SK-N-SH (cell line): ENCODE results near the gene CTNNA3.

Experiments used
- CHD2 ChIP-seq: fragments of 150-350 bp; IDR thresholded peaks from 2 replicates; pipeline ENCODE4 v1.6.1; 2018; ENCODE audit warnings: low read length; ENCODE audit not compliant: partially characterized antibody
- CTCF ChIP-seq: fragments of 200-600 bp; sonication (generic); IDR thresholded peaks from 2 replicates; pipeline ENCODE4 v1.6.1; 2017; ENCODE audit warnings: antibody characterized with exemption, mild to moderate bottlenecking, moderate library complexity
- EZH2phosphoT487 ChIP-seq: fragments of 200-600 bp; sonication (generic); IDR thresholded peaks from 2 replicates; pipeline ENCODE4 v1.6.1; 2017; ENCODE audit warnings: low read depth, mixed run types, mild to moderate bottlenecking, antibody characterized with exemption, moderate library complexity, borderline replicate concordance
- POLR2AphosphoS5 ChIP-seq: IDR thresholded peaks from 2 replicates; pipeline ENCODE4 v1.6.1; 2012; ENCODE audit warnings: low read depth, low read length
- RAD21 ChIP-seq: IDR thresholded peaks from 2 replicates; pipeline ENCODE4 v1.6.1; 2012; ENCODE audit warnings: mild to moderate bottlenecking, low read length
- REST ChIP-seq: IDR thresholded peaks from 2 replicates; pipeline ENCODE4 v1.6.1; 2012; ENCODE audit warnings: mild to moderate bottlenecking, low read depth, low read length, moderate library complexity
- SMC3 ChIP-seq: IDR thresholded peaks from 2 replicates; pipeline ENCODE4 v1.6.1; 2012; ENCODE audit warnings: low read depth, low read length, improper control_type of control experiment
- TF ChIP-seq, protein P1 (sequence below): IDR thresholded peaks from 2 replicates; pipeline ENCODE4 v1.4.0; 2012; ENCODE audit warnings: low read depth, borderline replicate concordance

GRCh38 chr10:67733511-67733910 is 37.5 kb upstream of the CTNNA3 start:
- no peak for TF ChIP-seq CHD2
- TF ChIP-seq CTCF = no peak
- no peak for TF ChIP-seq REST
- no peak for TF ChIP-seq SMC3
- no peak for TF ChIP-seq RAD21
- no peak for TF ChIP-seq EZH2phosphoT487
- TF ChIP-seq, protein P1, sequence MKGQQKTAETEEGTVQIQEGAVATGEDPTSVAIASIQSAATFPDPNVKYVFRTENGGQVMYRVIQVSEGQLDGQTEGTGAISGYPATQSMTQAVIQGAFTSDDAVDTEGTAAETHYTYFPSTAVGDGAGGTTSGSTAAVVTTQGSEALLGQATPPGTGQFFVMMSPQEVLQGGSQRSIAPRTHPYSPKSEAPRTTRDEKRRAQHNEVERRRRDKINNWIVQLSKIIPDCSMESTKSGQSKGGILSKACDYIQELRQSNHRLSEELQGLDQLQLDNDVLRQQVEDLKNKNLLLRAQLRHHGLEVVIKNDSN = no peak
- TF ChIP-seq POLR2AphosphoS5 = no peak
